Measurements from ENCODE around the gene TAS2R41.

DNA sequence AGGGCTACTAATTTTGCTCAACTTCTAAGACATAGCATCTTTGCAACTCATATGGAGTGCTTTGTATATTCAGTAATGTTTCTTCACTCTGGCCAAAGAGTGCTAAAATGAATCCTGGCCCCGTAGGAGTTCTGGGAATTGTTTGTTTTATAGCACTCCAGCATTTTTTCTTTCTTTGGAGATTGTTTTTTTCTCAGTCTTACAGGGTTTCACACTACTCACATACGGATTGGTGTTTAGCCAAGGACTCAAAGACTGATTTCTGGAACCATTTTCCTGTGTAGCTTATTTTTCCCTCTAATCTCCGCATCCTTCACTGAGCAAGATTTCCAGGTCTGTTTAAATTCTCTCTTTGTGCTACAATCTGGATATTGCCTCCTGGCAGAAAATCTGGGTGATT is 6.4 kb downstream of the TAS2R41 start:
- TF ChIP-seq GATA2 (IDR thresholded peaks at IDR 0.05; ENCODE audit: low read depth, low read length), result no peak
- no peak for TF ChIP-seq GATA3 (IDR thresholded peaks at IDR 0.05; ENCODE audit: low read depth, low read length)
